Left hindlimb (tissue), 1 donor: ENCODE results near the gene GRM7.

Source experiments
- DNase-seq: peaks from one replicate; pipeline ENCODE4 v3.0.0-alpha.2; 2018

GRM7 gene

DNA sequence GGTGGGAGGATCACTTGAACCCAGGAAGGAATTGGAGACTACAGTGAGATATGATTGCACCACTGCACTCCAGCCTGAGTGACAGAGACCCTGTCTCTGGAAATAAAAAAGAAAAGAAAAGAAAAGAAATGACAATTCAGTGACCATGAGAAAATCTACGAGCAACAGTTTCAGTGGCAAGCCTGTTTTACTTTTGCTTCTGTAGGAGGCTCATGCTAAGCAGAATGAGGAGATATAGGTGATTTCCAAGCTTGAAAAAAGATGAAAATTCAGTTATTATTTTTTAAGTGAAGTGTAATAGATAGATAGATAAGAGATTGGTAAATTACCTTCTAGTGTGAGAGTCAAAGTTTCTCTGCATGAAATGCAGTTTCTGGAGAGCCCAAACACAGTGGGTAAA is 651.1 kb downstream of the GRM7 start:
- no peak for DNase-seq

DNA sequence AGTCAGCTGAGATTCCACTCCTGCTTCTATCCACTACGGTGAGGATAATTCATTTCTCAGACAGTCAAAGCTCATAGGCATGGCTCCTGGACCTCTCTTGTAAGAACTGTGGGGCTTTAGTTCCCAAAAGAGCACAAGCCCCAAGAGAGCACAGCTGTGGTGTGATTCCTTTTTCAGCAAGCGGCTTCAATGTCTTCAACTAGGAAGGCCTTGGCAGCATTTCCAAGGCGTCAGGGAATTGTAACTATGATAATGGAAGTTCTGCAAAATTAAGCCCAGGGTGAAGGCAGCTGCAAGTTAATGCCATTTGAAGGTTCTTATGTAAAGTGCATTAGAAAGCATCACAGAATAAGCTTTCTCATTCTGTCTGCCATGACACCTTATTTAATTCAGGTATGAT is 657.1 kb downstream of the GRM7 start:
- no peak for DNase-seq

DNA sequence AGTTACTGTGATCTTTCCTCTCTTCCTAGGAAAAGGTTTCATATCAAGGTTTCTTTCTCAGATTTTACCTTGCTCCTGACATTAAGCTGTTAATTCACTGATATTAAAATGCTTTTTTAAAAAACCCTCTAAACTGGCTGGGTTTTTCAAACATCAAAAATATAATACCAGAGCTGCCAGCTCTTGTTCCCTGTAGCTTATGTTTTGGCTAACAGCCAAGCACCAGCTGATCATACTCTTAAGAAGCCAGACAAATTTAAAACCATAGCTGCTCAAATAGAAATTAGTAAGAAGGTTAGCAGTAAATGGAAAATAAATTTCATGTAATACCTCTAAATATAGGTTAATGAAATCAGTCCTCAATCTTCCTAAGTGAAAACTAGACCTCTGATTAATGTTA is 657.5 kb downstream of the GRM7 start:
- no peak for DNase-seq

GRCh38 chr3:7520059-7520458 is 659.1 kb downstream of the GRM7 start:
- no peak for DNase-seq

- no peak for DNase-seq
Measured at GRCh38 chr3:7520593-7520992, 659.7 kb downstream of the GRM7 start.

DNA sequence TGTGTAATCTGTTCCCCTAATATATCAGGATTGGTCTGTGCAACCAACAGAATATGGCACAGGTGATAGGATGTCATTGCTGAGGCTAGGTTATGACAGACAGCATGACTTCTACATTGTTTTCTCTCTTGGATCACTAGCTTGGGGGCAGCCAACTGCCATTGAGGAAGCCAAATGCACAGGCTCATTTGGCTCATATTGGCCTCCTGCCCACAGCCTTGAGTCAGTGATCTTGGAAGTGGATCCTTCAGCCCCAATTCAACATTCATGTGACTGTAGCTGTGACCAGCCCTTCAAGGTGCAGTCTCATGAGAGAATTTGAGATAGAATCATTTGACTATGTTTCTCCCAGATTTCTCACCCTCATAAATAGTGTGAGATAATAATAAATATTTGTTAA is 675.6 kb downstream of the GRM7 start:
- no peak for DNase-seq

- no peak for DNase-seq
Measured at GRCh38 chr3:7536921-7537320, 676.0 kb downstream of the GRM7 start.

GRCh38 chr3:7543294-7543880 is 682.5 kb downstream of the GRM7 start:
- no peak for DNase-seq

DNA sequence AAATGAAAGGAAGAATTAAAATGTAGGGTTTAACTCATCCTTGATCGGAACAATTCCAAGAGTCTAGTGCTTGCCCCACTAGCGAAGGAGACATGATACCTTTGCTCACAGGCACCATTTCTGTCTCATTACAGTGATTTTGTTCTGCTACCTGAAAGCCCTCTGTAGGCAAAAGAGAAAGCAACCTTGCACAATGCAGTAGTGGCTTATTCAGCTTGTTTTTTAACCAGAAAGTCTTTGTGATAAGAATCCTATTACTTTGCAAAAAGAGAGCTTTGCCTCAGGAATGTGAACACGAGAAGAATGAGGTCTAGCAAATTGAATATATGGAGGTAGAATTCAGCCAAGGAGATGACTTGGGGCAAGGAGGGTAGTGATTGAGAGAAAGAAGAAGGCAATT is 684.4 kb downstream of the GRM7 start:
- DNase-seq, result no peak

DNA sequence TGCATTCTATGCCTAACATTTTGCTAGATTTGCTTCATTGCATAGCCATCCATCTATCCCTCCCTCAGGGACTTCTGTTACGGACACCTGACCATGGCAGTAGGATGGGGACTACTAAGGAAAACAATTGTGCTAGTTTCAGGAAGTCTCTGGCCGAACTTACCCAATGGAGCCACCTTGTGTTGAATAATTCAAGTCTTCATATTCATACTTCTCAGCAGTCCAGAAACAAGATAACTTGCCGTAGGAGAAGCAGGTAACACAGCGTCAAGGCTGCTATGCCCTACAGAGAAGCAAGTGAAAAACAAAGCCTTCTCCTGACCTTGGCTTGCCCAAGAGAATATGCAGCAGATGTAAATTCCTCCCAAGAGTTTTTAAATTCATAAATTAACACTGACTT is 685.3 kb downstream of the GRM7 start:
- no peak for DNase-seq

- no peak for DNase-seq
Measured at GRCh38 chr3:7547826-7548225, 686.9 kb downstream of the GRM7 start.

DNA sequence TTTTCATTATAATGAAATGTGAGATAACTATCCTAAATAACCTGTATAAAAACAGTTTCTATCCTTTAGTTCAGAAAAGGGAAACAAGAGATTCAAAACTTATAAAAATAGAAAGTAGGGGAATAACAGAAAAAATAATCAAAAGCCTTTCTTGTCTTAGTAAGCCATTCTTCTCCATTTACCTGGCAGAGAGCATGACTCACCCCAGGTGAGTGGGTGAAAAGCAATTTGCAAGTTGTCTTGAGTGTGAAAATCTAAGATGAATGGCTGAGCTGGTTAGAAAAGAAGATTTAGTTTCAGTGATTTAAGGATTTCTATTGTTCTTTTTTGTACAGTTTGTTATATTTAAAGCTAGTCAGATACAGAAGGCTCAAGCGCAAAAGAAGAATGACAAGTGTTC is 702.0 kb downstream of the GRM7 start:
- no peak for DNase-seq

- no peak for DNase-seq
Measured at GRCh38 chr3:7565574-7565973, 704.7 kb downstream of the GRM7 start.

- DNase-seq, result no peak
Measured at GRCh38 chr3:7567160-7567559, 706.2 kb downstream of the GRM7 start.

DNA sequence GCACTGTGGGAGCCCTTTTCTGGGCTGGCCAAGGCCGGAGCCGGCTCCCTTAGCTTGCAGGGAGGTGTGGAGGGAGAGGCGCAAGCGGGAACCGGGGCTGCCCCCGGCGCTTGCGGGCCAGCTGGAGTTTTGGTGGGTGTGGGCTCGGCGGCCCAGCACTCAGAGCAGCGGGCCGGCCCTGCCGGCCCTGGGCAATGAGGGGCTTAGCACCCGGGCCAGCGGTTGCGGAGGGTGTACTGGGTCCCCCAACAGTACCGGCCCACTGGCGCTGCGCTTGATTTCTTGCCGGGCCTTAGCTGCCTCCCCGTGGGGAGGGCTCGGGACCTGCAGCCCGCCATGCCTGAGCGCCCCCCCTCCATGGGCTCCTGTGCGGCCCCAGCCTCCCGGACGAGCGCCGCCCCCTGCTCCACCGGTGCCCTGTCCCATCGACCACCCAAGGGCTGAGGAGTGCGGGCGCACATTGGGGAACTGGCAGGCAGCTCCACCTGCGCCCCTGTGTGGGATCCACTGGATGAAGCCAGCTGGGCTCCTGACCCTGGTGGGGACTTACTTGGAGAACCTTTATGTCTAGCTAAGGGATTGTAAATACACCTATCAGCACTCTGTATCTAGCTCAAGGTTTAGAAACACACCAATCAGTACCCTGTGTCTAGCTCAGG is 707.7 kb downstream of the GRM7 start:
- no peak for DNase-seq

GRCh38 chr3:7573330-7573729 is 712.4 kb downstream of the GRM7 start:
- DNase-seq, result no peak

DNA sequence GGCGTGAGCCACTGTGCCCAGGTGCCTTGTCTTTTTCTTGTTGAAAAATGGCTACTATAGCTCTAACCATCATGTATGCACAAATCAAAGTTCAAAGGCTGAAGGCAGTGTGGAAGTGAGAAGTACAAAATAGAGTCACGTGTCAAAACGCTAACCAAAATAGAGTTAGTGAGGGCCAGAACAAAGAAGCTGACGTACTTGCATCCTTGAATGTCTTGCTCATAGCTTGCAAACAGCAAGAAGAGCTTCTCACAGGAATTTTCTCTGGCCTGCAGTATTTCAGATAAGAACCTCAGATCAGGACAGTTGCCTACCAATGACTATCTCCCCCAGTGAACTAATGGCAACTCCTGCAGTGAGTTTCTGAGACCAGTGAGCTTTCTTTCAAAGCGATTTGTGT is 713.5 kb downstream of the GRM7 start:
- no peak for DNase-seq

GRCh38 chr3:7576071-7576470 is 715.2 kb downstream of the GRM7 start:
- no peak for DNase-seq

DNA sequence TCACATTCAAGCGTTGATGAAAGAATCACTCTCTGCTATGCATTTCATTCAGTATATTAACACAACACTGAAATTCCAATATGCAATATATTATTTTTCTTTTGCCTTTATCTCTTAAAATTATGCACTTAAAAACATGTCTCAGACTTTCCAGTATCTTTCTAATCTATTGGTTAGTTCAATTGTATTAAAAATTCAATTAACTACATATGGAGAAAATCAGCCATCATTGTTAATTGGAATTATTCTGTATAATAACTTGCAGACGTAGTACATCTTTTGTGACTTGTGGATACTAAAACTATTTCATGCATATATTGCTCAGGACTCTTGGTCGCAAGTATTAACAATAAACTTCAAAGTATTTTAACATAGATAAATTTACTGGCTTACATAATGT is 715.6 kb downstream of the GRM7 start:
- no peak for DNase-seq

DNA sequence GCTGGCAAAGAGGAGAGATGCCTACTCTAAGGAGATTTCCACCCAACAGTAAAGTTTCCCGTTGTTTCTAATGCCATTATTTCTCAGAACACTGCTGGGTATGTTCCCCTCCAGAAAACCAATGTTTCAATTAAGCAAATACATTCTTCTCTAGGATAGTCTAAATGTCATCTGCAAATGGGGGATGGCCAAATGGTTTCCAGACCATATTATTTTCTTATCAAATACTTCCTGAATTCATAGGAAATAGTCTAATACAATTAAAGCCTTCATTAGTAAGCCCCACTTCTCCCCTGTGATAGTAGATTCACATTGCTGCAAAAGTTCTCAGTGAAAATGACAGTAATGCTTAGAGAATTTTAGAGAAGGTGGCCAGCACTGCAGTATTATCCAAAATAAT is 716.6 kb downstream of the GRM7 start:
- no peak for DNase-seq

DNA sequence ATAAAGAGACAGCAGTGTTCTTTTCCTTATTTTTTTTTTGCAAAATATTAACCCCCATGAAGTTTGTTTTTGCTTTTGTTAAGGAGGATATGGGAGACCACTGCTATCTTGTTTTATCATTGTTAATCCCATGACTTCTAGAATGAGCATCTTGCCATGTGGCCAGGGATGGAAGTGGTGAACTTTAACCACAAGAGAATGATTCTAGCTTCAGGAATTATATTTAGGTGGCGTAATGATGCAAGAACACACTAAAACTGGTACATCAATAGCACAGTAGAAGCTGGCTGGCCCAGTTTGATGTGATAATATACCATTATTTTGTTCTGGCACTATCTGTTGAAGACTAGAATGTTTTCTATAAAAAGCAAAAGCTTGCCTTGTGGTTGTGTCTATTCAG is 720.9 kb downstream of the GRM7 start:
- no peak for DNase-seq

DNA sequence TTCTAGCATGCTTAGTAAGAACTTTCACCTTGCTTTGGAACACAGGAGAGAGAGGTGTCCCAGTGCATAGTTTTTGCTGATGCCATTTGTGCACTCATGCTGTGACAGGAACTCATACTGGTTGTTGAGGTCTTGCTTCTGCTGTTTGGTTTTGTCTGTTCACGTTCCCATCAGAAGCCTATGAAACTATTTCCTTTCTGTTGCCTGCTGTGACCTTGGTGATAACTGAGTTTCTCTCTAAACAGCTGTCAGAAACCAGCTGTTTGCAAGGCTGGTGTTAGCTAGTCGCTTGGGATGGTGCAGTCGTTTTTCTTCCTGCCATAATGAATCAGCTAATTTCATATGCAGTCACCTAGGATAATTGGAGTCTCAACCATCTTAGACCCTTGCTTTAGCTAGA is 724.1 kb downstream of the GRM7 start:
- no peak for DNase-seq

GRCh38 chr3:7588236-7588635 is 727.3 kb downstream of the GRM7 start:
- no peak for DNase-seq

GRCh38 chr3:7589526-7589925 is 728.6 kb downstream of the GRM7 start:
- DNase-seq, result no peak

DNA sequence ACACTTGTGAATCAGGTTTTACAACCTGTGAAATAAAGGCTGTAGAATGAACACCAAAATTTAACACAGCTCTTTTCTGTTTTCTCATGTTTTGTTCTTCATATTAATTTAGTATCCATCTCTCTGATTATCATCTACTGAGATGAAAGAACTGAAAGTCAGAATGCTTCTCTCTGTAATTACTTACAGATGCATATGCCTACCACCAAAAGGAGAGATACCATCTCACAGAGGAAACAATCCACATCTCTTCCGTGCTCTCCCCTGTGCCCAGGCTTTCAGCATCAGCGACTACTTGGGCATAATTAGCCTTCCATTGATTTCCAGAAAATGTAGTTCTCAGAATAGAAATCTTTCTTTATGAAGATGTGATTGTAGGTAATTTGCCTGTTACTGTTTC is 741.4 kb downstream of the GRM7 start:
- DNase-seq, result no peak
